NCI-H1694 (cell line): ENCODE data around the gene PRPH.
"Not testable (repeated sequence)": the region's sequence is repeated elsewhere in the genome, so short reads cannot be mapped to it uniquely, and the experiment has no call there.

Experiments used
- DNase-seq: peaks from one replicate; lab custom pipeline; 2025; lab: John Stamatoyannopoulos, UW

The PRPH gene

GRCh38 chr12:49295082-49295936 lies at the start of gene PRPH:
TSS of gene PRPH (plus strand) at chr12:49295147. CDS start at chr12:49295201, 54 bp downstream.
- DNase-seq: no peak

DNA sequence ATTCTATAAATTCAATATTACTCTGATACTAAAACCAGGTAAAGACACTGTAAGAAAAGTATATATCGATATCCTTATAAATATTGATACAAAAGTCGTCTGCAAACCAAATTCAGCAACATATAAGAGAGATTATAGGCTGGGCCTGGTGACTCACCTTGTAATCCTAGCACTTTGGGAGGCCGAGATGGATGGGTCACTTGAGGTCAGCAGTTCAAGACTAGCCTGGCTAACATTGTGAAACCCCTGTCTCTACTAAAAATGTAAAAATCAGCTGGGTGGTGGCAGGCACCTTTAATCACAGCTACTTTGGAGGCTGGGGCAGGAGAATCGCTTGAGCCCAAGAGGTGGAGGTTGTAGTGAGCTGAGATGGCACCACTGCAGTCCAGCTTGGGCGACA lies 43.6 kb upstream of the PRPH start:
- no peak for DNase-seq

- no peak for DNase-seq
Measured at GRCh38 chr12:49253033-49253623, 41.8 kb upstream of the PRPH start.

- DNase-seq: not testable (repeated sequence)
Measured at GRCh38 chr12:49255456-49255855, 39.5 kb upstream of the PRPH start.

DNA sequence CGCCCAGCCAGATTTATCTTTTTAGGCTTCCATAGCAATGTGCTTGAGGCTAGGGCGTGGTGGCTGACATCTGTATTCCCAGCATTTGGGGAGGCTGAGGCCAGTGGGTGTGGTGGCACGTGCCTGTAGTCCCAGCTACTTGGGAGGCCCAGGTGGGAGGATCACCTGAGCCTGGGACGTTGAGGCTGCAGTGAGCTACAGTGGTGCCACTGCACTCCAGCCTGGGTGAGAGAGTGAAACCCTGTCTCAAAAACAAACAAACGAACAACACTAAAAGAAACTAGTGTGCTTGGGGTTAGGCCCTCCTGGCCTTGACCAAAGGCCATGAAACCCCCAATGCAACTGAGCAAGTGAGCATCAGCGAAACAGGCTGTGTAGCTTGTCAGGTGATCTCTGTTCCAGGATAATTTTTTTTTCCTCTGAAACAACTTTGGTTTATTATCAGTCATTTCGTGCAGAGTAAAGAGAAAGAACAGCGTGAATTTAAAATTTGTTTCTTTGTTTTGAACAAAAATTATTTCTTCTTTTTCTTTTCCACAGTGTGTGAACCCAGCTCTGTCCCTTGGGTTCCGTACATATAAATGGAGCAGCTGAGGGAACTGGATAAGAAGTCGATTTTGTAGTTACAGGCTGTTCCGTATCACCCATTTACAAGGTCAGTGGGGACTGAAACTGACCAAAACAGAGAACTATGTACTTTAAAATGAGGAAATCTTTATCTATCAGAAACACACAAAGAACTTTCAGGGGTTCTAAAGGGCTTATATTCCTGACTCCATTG lies 38.9 kb upstream of the PRPH start:
- no peak for DNase-seq

GRCh38 chr12:49257508-49258184 lies 37.3 kb upstream of the PRPH start:
- DNase-seq: not testable (repeated sequence)

GRCh38 chr12:49259452-49259851 lies 35.5 kb upstream of the PRPH start:
- no peak for DNase-seq

GRCh38 chr12:49260166-49260565 lies 34.8 kb upstream of the PRPH start:
- DNase-seq: no peak

DNA sequence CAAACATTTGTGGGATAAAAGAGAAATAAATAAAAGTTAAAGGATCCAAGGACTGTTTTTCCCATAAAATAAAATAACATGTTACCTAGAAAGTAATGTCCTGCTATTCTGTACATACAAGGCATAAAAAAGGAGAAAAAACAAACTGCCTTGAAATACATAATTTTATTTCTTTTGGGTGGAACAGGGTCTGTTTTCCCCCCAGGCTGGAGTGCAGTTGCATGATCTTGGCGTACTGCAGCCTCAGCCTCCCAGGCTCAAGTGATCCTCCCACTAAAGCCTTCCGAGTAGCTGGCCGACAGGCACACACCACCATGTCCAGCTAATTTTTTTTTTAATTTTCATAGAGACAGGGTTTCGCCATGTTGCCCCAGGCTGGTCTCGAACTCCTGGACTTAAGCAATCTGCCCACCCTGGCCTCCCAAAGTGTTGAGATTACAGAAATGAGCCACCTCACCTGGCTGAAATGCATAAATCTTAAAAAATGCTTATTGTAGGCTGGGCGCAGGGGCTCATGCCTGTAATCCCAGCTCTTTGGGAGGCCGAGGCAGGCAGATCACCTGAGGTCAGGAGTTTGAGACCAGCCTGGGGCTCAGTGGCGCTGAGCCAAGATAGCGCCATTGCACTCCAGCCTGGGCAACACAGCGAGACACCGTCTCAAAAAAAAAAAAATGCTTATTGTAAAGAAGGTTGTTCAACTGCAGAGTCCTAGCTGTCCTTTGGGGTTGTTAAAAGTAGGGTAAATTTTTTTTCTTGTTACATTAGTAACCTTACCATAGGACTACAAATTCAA lies 34.2 kb upstream of the PRPH start:
- no peak for DNase-seq

- no peak for DNase-seq
Measured at GRCh38 chr12:49261721-49262120, 33.2 kb upstream of the PRPH start.

DNA sequence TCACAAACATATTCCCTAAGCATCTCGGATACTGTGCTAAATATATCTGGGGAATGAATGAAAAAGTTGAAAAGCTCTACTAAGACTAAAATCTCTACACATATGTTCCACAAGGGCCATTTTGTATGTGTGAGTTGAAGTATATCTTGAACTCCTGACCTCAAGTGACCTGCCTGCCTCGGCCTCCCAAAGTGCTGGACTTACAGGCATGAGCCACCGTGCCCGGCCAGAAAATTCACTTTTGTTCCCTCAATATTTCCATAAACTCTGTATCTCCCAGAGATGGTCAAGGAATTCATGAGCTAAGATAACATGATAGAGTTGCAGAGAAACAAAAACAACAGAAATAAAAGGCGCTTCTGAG lies 31.6 kb upstream of the PRPH start:
- no peak for DNase-seq

DNA sequence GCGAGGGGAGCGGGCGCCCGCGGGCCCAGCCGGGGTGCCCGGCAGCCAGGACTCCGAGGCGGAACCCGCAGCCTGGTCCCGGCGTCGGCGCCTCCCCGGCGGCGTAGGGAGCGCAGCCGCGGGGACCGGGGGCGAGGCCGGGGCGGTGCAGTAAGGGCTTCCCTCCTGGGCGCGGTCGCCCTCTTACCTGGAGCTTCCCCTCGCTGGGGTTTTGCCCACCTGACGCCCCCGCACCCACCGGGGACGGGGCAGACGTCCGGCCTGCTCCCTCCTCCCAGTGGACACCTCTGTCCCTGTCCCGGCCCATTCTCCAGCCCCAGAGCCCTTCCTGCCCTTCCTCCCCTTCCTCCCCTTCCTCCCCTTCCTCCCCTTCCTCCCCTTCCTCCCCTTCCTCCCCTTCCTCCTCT lies 30.5 kb upstream of the PRPH start:
- DNase-seq: no peak

- DNase-seq: peak; percentile 64
Measured at GRCh38 chr12:49264873-49265792, 29.8 kb upstream of the PRPH start, which contains the start of gene TUBA1C. TSS of gene TUBA1C (plus strand) at chr12:49265082. CDS start at chr12:49265182, 100 bp downstream.

GRCh38 chr12:49269191-49269590 lies 25.8 kb upstream of the PRPH start:
- not testable (repeated sequence) for DNase-seq

- no peak for DNase-seq
Measured at GRCh38 chr12:49272790-49273725, 21.9 kb upstream of the PRPH start.

DNA sequence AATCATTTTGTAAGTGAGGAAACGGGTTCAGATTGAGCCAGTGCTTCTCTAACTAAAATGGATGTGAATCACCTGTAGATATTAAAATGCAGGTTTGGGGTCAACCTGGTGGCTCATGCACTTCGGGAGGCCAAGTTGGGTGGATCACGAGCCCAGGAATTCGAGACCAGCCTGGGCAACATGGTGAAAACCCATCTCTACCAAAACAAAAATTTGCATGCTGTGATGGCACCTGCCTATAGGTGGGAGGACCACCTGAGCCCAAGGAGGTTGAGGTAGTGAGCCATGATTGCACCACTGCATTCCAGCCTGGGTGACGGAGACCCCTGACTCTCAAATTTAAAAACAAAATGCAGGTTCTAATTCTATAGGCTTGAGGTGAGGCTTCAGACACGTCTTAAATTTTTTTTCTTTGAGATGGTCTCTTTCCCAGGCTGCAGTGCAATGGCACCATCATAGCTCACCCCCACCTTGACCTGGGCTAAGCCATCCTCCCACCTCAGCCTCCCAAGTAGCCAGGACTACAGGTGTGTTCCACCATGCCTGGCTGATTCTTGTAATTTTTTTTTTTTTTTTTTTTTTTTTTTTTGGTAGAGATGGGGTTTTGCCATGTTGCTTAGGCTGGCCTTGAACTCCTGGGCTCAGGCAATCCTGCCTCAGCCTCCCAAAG lies 21.1 kb upstream of the PRPH start:
- no peak for DNase-seq

- no peak for DNase-seq
Measured at GRCh38 chr12:49274396-49275069, 20.4 kb upstream of the PRPH start.
